ENCODE measurements around the gene KCNH8.

The KCNH8 gene

DNA sequence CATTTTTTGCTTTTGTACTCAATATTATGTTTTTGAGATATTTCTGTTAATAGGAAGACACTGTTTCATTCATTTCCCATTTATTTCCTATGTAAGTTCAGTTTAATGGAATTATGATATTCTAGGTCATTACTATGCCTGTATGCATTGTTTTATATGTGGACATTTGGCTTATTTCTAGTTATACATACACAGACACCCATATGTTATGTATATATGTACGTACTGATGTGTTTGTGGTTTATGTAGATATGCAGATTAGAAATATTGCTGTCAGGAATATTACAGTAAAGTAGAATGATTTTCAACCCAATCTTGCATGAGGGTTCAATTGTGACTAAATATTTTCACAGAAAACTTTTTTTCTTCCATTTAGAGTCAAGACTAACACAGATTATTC lies 190.5 kb downstream of the KCNH8 start:
- DNase-seq (ENCODE audit: insufficient read length, low spot score) (no peak), FAIRE-seq (no peak)
- no peak for TF ChIP-seq POLR2A (IDR thresholded peaks at IDR 0.05; ENCODE audit: low read depth, low read length)
- no peak for TF ChIP-seq SPI1 (IDR thresholded peaks at IDR 0.05; ENCODE audit: low read depth, low read length)
- TF ChIP-seq POU2F2 (IDR thresholded peaks at IDR 0.05; ENCODE audit: low read depth, low read length) = no peak
- no peak for TF ChIP-seq POLR2AphosphoS5 (IDR thresholded peaks at IDR 0.05; ENCODE audit: low read depth, low read length)
- no peak for TF ChIP-seq PAX5 (IDR thresholded peaks at IDR 0.05; ENCODE audit: insufficient read depth, low read length, severe bottlenecking)
- TF ChIP-seq TAF1 (IDR thresholded peaks at IDR 0.05; ENCODE audit: low read depth, low read length) = no peak

- DNase-seq (ENCODE audit: insufficient read length, low spot score) = no peak
- TF ChIP-seq SPI1 (IDR thresholded peaks at IDR 0.05; ENCODE audit: low read depth, low read length) (no peak), PAX5 (IDR thresholded peaks at IDR 0.05; ENCODE audit: insufficient read depth, low read length, severe bottlenecking) (no peak), TAF1 (IDR thresholded peaks at IDR 0.05; ENCODE audit: low read depth, low read length) (no peak), POU2F2 (IDR thresholded peaks at IDR 0.05; ENCODE audit: low read depth, low read length) (no peak), POLR2AphosphoS5 (IDR thresholded peaks at IDR 0.05; ENCODE audit: low read depth, low read length) (no peak)
- FAIRE-seq = no peak
These were observed 194.1 kb downstream of the KCNH8 start for GRCh38 chr3:19342389-19342788.

GRCh38 chr3:19346759-19347158 lies 198.4 kb downstream of the KCNH8 start:
- no peak for TF ChIP-seq TAF1 (IDR thresholded peaks at IDR 0.05; ENCODE audit: low read depth, low read length)
- TF ChIP-seq PAX5 (IDR thresholded peaks at IDR 0.05; ENCODE audit: insufficient read depth, low read length, severe bottlenecking) = no peak
- FAIRE-seq (peak; percentile 75), DNase-seq (ENCODE audit: insufficient read length, low spot score) (no peak)

GRCh38 chr3:19347671-19348070 lies 199.4 kb downstream of the KCNH8 start:
- DNase-seq (ENCODE audit: insufficient read length, low spot score) = no peak
- FAIRE-seq = peak; percentile 43
- TF ChIP-seq POLR2AphosphoS5 (IDR thresholded peaks at IDR 0.05; ENCODE audit: low read depth, low read length) = no peak
- no peak for TF ChIP-seq PAX5 (IDR thresholded peaks at IDR 0.05; ENCODE audit: insufficient read depth, low read length, severe bottlenecking)
- no peak for TF ChIP-seq SPI1 (IDR thresholded peaks at IDR 0.05; ENCODE audit: low read depth, low read length)
- no peak for TF ChIP-seq POLR2A (IDR thresholded peaks at IDR 0.05; ENCODE audit: low read depth, low read length)
- no peak for TF ChIP-seq TAF1 (IDR thresholded peaks at IDR 0.05; ENCODE audit: low read depth, low read length)
- no peak for TF ChIP-seq POU2F2 (IDR thresholded peaks at IDR 0.05; ENCODE audit: low read depth, low read length)

GRCh38 chr3:19348500-19348899 lies 200.2 kb downstream of the KCNH8 start:
- no peak for FAIRE-seq
- DNase-seq (ENCODE audit: insufficient read length, low spot score) = no peak
- TF ChIP-seq POLR2AphosphoS5 (IDR thresholded peaks at IDR 0.05; ENCODE audit: low read depth, low read length) (no peak), POU2F2 (IDR thresholded peaks at IDR 0.05; ENCODE audit: low read depth, low read length) (no peak), TAF1 (IDR thresholded peaks at IDR 0.05; ENCODE audit: low read depth, low read length) (no peak), SPI1 (IDR thresholded peaks at IDR 0.05; ENCODE audit: low read depth, low read length) (no peak), POLR2A (IDR thresholded peaks at IDR 0.05; ENCODE audit: low read depth, low read length) (no peak), PAX5 (IDR thresholded peaks at IDR 0.05; ENCODE audit: insufficient read depth, low read length, severe bottlenecking) (no peak)

DNA sequence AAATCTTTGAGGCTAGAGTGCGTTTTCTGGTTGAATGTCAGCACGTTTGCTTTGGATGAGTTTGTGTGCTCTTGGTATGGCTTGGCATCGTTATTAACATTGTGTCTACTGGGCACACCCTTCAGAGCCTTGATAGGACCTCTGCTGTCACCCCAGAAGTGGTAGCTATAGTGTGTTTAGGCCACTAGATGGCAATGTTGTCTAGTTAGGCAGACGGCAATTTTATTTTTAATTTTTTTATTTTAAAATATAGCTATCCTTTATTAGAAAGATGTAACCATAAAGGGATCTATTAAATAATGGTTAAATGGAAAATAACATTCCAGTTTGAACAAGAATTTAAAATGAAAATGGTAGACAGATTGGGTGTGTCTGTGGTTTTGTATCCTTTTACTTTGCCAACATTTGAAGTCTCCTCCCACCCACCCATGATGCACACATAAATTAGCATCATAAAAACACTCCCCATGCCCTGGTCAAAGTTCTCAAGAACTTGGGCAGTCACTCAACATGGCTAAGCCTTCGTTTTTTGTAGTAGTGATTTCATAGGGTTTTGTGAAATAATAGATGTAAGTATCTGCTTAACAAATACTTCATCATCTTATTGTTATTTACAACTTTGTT lies 200.7 kb downstream of the KCNH8 start:
- TF ChIP-seq POU2F2 (IDR thresholded peaks at IDR 0.05; ENCODE audit: low read depth, low read length) = no peak
- TF ChIP-seq POLR2AphosphoS5 (IDR thresholded peaks at IDR 0.05; ENCODE audit: low read depth, low read length) = no peak
- FAIRE-seq = peak; percentile 86
- DNase-seq (ENCODE audit: insufficient read length, low spot score) = no peak

- DNase-seq (ENCODE audit: insufficient read length, low spot score) (no peak), FAIRE-seq (no peak)
- TF ChIP-seq PAX5 (IDR thresholded peaks at IDR 0.05; ENCODE audit: insufficient read depth, low read length, severe bottlenecking) (no peak), TAF1 (IDR thresholded peaks at IDR 0.05; ENCODE audit: low read depth, low read length) (no peak), POU2F2 (IDR thresholded peaks at IDR 0.05; ENCODE audit: low read depth, low read length) (no peak), POLR2AphosphoS5 (IDR thresholded peaks at IDR 0.05; ENCODE audit: low read depth, low read length) (no peak)
These were observed 209.6 kb downstream of the KCNH8 start for GRCh38 chr3:19357947-19358346.

- DNase-seq (ENCODE audit: insufficient read length, low spot score) = no peak
- no peak for TF ChIP-seq PAX5 (IDR thresholded peaks at IDR 0.05; ENCODE audit: insufficient read depth, low read length, severe bottlenecking)
- no peak for TF ChIP-seq SPI1 (IDR thresholded peaks at IDR 0.05; ENCODE audit: low read depth, low read length)
- no peak for TF ChIP-seq TAF1 (IDR thresholded peaks at IDR 0.05; ENCODE audit: low read depth, low read length)
- TF ChIP-seq POU2F2 (IDR thresholded peaks at IDR 0.05; ENCODE audit: low read depth, low read length) = no peak
- TF ChIP-seq POLR2AphosphoS5 (IDR thresholded peaks at IDR 0.05; ENCODE audit: low read depth, low read length) = no peak
- no peak for TF ChIP-seq POLR2A (IDR thresholded peaks at IDR 0.05; ENCODE audit: low read depth, low read length)
- peak; percentile 78 for FAIRE-seq
These were observed 214.8 kb downstream of the KCNH8 start for GRCh38 chr3:19363071-19363470.

DNA sequence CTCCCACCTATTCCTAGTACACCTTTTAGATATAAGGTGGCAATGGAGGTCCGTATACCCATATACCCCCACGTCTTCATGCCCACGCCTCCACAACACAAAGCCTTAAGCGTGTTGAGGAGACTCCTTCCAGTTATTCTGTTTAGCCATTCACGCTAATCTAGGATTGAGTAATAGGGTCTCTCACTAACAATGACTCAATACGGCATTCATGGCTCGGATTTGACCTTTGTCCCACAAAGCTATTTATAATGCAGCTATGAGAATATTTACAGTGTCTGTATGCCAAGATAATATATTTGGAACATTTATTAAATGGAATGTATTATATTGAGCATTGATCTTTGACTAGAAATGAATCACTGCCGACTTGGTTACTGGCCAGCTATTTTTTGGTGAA lies 215.8 kb downstream of the KCNH8 start:
- TF ChIP-seq PAX5 (IDR thresholded peaks at IDR 0.05; ENCODE audit: insufficient read depth, low read length, severe bottlenecking) = no peak
- no peak for TF ChIP-seq POU2F2 (IDR thresholded peaks at IDR 0.05; ENCODE audit: low read depth, low read length)
- TF ChIP-seq POLR2AphosphoS5 (IDR thresholded peaks at IDR 0.05; ENCODE audit: low read depth, low read length) = no peak
- no peak for TF ChIP-seq POLR2A (IDR thresholded peaks at IDR 0.05; ENCODE audit: low read depth, low read length)
- no peak for TF ChIP-seq TAF1 (IDR thresholded peaks at IDR 0.05; ENCODE audit: low read depth, low read length)
- no peak for TF ChIP-seq SPI1 (IDR thresholded peaks at IDR 0.05; ENCODE audit: low read depth, low read length)
- FAIRE-seq (no peak), DNase-seq (ENCODE audit: insufficient read length, low spot score) (no peak)

GRCh38 chr3:19365471-19365870 lies 217.2 kb downstream of the KCNH8 start:
- FAIRE-seq (no peak), DNase-seq (ENCODE audit: insufficient read length, low spot score) (no peak)

More at GRCh38 chr3:19365471-19365870, 217.2 kb downstream of the KCNH8 start:
- TF ChIP-seq TAF1 (IDR thresholded peaks at IDR 0.05; ENCODE audit: low read depth, low read length) (no peak), PAX5 (IDR thresholded peaks at IDR 0.05; ENCODE audit: insufficient read depth, low read length, severe bottlenecking) (no peak), POU2F2 (IDR thresholded peaks at IDR 0.05; ENCODE audit: low read depth, low read length) (no peak), POLR2A (IDR thresholded peaks at IDR 0.05; ENCODE audit: low read depth, low read length) (no peak), POLR2AphosphoS5 (IDR thresholded peaks at IDR 0.05; ENCODE audit: low read depth, low read length) (no peak), SPI1 (IDR thresholded peaks at IDR 0.05; ENCODE audit: low read depth, low read length) (no peak)
